NK-92 treated with Interleukin-12 subunit alpha and Interleukin-12 subunit beta, amount 100 ng/mL, for 24 hours (cell line): ENCODE measurements around the gene FDX1.

Experiments used
- DNase-seq: peaks from one replicate; lab custom pipeline; 2025; lab: John Stamatoyannopoulos, UW

FDX1 gene

DNA sequence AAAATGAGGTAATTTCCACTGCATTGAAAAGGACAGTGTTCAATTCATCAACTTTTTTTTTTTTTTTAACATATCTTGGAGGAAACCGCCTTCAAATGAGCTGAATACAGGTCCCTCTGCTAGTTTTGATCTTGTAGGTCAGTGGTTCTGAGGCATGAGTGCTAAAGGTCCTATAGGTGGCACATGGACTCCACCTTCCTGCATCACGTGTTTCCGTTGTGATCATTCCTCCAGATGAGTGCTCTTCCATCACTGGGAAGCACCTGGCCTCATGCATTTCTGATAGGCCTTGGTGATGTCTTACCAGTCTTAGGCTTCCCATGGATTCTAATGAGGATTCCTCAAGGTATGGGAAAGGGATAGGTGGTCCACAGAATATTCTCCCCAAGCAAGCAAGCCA is 37.8 kb downstream of the FDX1 start:
- no peak for DNase-seq

DNA sequence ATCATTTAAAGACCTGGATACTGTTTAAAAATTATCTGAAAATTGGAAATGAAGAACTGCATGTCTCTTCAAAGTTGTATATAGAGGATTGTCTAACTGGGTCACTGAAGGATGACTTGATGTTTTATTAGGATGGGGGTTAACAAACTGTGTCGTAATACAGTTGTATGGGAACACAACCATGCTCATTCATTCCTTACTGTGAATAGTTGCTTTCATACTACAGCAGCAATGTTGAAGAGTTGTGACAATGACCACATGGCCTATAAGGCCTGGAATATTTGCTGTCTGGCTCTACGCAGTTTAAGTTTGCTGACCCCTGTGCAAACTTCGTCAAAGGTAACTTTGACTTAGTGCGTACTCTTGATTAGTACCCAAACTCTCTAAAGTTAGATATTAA is 38.4 kb downstream of the FDX1 start:
- DNase-seq, result no peak

DNA sequence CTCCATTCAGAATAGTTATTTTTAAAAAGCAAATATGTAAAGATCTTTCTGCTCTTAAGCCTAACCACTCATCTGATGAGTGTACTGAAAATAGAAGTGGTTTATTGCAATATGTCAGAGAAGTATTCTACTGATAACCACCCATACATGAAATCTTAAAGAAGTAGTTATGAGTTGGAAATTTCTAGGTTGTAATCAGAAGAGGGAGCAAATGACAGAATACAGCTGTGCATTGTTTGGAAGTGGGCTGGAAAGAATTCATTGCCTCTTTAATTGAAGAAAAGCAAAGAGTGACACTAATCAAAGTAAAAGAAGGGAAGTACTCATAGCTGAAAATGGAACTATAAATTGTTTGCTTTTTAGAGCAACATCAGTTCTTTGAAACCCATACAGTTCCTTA is 39.4 kb downstream of the FDX1 start:
- DNase-seq, result no peak

DNA sequence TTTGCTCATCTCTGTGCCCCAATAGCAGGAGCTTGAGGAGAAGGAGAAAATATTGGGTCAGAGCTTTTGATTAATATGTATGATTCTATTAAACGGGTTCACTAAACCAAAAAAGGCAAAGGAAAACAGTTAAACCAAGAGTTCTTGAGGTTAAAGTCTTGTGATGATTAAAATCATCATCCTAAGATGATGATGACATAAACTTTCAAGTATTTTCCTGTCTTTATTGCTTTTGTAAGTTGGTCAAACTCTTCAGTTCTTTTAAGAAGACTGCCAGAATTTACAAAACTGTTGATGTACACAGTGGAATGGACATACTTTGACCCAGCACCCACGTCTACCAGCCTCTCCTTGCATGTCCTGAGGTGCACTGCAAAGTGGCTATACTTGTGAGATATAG is 41.0 kb downstream of the FDX1 start:
- DNase-seq, result no peak

DNA sequence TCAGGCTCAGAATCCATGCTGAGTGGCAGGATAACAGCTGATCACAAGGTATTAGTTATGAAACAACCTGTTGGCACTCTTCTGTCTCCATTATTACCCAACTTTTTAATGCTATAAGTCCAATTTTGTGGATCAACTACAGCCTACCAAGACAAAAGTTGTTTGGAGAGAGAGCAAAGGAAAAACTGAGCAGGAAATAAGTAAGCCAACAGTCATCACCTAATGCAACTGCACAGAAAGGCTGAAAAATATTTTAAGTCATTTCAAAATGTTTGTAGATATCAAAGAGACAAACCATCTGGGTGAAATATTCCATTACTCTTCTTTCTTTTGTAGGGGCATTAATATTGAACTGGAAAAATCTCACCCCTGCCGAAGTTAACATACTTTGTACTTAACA is 41.6 kb downstream of the FDX1 start:
- no peak for DNase-seq

DNA sequence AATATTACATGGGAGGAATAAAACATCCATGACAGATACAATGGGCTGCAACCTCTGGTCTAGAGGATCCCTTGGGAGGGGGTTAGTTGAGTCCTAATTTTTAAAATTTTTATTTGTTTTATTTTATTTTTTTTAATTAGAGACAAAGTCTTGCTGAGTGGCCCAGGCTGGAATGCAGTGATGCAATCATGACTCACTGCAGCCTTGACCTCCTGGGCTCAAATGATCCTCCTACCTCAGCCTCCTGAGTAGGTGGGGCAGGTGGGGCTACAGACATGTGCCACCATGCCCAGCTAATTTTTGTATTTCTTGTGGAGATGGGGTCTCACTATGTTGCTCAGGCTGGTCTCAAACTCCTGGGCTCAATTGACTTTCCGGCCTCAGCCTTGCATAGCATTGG is 43.1 kb downstream of the FDX1 start:
- no peak for DNase-seq

DNA sequence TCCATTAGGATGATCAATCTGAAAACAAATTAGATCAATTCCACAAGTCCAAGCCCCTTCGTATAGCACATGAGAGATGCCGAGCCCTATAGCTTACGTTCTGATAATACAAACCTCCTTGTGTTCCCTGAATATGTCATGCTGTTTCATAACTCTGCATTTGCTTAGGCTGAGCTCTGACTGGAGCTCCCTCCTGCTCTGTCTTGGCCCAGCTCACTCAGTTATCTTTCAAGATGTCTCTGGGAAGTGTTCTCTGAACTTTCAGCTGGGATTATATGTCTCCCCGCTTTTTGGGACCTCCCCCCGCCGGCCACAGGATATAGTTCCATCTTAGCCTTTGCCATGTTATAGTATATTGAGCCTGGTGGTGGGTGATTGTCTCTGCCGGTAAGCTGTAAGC is 44.0 kb downstream of the FDX1 start:
- DNase-seq, result no peak

DNA sequence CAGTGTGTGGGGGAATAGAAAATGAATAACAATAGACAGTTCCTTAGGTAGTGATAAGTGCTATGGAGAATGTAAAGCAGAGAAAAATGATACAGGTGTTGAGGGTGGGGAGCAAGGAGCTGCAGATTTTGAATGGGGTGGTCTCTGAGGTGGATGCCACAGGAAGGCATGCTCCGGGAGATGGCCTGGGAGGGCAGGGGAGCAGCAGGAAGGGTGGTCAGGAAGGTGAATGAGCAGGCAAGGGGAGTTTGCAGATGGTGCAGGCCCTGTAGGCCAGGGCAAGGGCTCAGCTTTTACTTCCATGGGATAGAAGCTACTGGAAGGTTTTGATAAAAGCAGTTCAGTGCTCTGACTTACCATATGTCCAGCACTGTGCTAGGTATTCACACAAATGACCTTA is 44.8 kb downstream of the FDX1 start:
- DNase-seq, result no peak

DNA sequence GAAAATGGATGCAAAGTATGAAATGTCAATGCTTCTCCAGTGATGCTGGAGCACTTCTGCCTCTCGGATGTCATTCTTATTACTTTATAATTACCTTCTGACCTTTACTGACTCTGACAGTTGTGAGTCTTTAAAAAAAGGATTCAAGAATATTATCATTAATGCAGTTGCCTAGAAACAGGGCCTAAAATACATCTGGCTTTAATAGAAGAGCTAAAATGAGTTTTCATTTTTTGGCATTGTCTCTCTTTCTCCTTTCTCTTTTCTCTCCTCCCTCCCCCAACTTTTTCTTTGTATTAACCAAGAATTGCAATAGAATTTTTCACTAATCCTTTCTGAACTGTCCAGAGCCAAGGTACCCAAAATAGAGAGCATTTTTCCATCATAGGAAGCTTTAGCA is 45.9 kb downstream of the FDX1 start:
- DNase-seq, result no peak

DNA sequence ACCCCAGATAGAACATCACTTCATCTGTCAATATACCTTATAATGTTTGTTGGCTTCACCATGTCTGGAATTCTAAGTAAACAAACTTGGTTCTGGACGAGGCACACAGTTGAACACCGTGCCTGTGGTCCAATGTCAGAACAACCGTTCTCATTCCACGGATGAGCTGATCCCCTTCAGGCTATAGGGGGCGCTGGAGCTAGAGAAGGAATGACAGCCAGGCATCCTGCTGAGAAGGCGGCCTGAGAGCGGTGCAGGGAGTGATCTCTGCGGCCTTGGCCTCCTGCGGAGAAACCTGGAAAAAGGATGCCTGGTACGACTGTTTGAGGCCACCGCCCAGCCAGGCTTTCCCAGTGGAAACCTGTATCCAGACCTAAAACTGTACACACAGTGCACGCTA is 48.7 kb downstream of the FDX1 start:
- DNase-seq, result no peak

DNA sequence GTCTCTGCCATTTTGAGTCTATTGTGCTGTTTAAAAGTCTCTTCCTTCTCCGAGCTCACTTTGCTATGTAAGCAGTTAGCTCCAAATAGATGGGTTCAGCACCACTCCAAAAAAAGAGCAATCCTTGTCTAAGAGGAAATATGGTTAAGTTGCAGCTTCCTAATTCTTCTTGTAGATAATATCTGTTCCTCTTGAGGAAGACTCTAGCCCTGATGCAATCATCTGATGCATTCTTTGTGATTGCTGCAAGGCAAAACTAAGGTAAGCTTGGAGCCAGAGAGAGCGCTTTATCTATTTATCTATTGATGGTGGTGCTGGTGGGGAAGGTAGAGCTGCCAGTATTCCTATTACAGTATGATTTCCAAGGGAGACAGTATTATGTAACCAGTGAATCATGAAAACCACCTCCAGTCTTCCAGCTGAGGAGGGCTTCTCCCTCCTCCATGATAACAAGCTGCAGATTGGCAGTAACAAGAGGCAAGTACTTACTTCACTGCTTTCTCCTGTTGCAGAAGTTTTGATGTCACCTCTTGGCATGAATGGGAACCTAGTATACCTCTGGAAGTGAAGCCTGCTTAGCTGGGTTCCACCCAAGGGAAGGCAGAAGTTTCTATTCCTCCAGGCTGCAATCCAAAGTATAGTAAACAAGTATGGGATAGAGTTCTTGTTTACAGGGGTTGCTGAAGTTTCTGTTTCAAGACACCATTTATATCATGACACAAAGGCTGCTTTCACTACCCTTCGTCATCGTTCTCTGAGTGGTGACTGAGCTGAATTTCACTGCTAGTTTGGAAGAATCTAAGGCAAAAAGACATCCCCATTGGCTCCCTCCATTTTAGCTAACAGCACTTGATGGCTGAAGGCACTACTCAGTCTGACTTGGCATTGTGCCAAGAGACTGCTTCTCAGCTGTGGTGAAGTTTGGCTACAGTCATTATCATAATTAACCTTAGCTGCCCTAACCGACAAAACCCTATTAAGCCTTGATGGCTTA is 49.7 kb downstream of the FDX1 start:
- no peak for DNase-seq

DNA sequence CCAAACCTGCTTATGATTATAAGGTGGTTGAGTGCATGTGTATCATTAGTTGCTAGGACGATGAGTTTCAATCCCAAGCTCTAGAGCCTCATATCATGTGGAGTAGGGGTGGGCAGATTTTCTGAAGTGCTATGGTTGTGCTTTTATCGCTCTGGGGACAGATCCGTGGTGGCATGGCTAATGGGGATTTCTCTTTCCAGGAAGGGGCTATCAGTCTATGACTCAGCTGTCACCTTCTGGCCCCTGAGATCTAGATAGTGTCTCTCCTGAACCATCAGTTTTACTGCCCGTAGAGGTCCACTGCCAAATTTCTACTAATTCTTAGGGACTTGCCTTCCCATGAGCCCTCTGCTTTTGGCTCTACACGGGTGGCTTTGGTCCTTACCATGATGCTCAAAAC is 51.8 kb downstream of the FDX1 start:
- DNase-seq, result no peak

DNA sequence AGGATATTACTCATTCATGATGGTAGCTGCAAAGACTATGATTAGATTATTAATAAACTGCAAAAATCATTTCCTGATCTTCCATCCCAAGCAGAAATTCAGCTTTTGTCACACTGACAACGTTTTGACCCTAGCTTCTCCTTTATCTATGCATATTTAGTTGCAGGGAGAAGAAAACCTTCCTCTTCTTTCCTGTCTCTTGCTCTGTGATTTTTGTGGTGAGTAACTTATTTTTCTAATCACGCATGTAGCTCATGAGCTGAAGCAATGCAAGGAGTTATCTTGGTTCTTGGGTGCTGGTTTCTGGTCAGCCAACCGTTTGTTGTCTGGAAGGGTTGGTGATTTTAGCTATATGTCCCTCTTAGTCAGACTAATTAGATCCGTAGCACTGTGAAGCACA is 56.4 kb downstream of the FDX1 start:
- no peak for DNase-seq

DNA sequence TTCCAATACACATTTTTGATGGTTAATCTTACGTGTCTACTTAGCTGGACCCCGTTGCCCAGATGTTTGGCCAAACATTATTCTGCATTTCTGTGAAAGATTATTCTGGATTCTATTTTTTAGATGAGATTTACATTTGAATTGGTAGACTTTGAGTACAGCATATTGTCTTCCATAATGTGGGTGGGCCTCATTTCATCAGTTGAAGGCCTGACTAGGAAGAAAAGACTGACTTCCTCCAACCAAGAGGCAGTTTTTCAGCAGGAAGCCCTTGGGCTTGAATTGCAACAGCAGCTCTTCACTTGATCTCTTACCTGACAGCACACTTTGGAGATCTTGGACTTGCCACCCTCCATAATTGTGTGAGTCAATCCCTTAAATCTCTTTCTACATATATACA is 58.7 kb downstream of the FDX1 start:
- no peak for DNase-seq

DNA sequence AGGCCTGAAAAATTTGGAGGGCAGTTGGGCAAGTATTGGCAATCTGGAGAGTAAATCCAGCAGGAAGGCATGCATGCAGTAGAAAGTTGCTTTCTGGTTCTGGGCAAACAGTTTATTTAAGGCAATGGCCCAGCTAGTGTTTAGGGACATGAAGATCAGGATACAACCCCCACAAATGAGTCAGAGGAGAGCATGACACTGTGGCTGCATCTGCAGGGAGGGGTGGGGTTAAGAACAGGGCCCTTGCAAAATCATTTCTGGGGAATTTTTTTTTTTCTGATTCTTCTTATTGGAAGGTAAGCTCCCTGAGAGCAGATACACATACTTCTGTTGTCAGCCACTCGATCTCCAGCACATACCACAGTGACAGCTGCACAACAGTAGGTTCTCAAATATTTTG is 61.1 kb downstream of the FDX1 start:
- no peak for DNase-seq

DNA sequence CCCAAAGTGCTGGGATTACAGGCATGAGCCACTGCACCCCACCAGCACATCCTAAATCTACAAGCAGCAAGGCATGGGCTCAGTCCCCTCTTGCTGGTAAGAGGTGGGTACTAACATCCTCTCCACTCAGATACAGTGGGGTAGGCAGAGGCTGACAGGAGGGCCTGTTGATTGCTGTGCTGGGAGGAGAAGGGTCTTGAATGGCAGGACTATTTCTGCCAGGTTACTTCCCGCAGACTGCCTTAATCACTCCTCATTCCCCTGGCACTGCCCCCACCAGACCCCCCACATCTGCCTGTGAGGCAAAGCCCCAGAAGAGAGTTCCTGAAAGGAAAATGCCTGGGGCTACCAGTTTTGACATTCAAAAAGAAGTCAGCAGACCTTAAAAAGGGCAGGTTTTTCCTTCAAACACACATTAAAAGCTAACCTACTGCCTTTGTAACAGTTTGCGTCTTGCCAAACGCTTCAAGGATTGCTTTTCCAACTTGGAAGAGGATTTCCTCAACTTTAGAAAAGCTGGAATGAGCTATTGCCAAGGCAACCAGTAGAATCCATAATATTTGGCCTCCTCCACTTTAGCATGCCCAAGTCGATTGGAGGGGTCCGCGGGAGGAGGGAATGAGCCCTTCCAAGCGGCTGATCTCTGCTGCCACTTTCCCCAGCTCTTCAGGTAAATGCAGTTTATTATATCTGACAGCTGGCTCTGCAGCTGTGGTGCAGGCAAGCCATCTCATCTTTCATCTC is 62.0 kb downstream of the FDX1 start:
- DNase-seq, result no peak

DNA sequence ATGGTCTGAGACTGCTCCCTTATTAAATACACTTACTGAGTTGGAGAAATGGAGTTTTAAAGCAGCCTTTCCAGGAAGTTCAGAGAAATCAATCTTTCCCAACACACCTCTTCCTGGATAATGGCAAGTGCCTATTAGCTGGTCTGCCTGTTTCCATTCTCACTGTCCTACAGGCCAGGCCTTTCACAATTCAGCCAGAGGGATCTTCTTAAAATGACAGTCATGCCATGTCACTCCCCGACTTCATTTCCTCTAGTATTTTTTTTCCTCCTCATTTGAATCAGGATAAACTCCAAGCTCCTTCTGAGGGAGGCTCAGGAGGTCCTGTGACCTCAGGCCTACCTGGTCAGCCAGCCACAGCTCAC is 62.6 kb downstream of the FDX1 start:
- no peak for DNase-seq

DNA sequence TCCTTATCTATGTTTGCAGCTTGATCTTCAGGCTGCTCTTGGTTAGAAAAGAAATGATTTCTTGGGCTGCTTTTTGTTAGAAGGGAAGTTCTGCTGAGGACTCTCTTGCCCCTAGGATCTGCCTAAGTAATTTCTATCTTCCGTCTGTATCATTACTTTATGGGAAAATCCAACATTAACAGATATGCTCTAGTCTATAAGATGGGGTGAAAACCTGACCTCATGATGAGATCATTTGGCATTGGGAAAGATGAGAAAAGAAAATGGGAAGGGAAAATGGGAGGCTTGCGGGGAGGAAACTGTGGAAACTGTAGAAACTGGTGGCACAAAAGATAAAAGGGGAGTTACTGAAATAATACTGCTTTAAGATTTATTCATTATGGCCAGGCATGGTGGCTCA is 63.6 kb downstream of the FDX1 start:
- no peak for DNase-seq

DNA sequence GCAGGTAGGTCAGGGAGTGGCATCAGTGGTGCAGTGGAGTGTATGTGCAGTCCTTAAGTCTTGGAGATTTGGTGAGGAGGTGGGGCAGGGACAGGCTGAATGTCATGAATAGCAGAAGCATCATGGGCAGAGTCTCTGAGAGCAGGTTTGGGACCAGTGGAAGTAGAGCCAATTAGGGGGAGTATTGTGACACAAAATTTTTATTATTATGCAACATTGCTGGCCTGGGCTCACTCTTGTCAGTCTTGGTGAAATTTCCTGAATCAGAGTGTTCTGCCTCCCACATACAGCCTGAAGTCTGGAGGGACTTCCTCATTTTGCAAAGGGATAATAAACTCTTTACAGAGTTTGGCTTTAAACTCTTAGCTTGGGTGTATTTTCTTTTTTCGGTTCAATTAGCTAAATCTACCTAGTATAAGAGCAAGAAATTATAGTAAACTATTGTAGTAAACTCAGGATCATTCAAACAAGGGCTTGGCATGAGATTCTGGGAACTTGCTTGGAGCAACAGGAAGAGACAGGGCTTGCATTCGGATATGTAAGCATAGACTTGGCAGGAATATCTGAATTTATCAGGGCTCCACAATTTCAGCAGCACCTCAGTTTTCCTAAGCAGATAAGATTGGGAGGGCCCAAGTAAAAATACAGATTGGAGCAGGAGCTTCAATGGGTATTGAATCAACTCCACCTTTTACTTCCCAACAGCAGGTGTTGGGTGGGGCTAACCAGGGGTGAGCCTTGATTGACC is 67.7 kb downstream of the FDX1 start:
- no peak for DNase-seq

DNA sequence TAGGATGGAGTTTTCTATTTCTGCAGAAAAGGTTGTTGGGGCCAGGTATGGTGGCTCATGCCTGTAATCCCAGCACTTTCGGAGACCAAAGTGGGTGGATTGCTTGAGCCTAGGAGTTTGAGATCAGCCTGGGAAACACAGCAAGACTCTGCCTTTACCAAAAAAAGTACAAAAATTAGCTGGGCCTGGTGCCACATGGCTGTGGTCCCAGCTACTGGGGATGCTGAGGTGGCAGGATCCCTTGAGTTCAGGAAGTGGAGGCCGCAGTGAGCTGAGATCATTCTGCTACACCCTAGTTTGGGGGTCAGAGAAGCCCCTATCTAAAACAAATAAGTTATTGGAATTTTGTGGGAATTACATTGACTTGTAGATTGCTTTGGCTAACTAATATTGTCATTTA is 71.7 kb downstream of the FDX1 start:
- DNase-seq, result no peak

DNA sequence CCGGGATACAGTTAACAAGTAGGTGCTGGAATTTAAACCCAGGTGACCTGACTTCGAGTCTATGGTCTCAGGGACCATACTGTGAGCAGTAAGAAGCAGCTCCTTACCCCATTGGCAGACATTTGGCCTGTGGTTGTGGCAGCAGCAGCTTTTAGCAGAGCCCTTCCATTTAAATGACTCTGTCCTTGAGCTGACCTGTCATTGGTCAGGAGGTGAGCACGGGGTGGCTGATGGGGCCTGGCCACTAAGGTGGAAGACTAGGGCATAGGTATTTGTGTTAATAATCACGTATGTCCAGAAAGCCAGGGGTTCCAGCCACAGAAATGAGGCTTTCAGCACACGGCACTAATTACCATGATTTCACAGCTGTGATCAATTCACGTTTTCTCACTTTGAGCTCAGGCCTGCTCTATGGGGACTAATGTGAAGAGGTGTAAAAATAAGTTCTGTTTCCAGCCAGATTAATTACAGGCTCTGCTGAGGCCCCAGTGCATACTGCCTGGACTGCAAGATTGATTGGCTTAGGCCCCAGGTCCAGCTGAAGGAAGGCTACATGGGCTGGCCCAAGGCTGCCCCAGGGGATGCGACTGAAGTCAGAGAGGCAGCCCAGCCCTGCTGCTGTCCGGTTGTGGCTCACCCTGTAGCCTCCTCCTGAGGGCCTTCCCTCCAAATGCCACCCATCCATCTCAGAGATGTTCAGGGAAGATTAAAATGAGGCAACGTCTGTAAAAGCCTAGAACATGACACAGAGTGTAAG is 76.0 kb downstream of the FDX1 start:
- no peak for DNase-seq

DNA sequence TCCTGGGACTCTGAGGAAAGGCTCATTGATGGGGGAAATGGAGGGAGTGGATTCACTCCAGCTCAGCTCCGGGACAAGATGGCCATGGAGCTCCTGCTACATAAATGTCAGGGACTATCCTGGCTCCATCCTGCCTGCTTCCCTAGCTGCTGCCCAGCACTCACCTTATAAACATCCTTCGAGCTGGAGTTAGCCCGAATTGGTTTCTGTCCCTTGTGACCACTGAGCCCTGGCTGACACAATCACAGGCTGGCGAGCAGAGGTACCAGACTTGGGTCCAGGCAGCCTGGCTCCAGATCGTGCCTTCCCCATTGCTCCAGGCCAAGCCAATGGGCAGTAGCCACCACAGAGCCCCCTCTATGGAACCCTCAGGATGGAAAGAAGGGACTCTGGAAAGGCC is 77.6 kb downstream of the FDX1 start:
- no peak for DNase-seq
